ENCODE measurements around the gene BBS12.

BBS12 gene

DNA sequence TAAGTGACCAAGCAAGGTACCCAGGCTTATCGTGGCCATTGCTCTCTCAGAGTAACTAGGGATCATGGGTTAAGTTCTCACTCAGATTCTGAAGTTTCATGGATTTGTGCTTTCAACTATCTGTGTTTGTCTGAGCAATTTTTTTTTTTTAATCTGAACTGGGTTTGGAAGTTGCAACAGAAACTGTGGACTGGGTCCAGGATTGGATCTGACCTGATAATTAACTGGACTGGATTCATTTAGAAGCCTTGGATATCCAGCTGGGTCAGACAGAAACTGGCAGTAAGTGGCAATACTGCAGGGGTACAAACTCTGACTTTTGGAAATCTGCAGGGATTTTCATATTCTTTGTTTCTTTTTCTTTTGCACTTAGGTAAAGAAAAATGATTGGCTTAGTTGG is 55.4 kb downstream of the BBS12 start:
- no peak overlapping the region for H2AFZ ChIP-seq (ENCODE audit: low read depth, low read length, severe bottlenecking)
- TF ChIP-seq, protein P1, sequence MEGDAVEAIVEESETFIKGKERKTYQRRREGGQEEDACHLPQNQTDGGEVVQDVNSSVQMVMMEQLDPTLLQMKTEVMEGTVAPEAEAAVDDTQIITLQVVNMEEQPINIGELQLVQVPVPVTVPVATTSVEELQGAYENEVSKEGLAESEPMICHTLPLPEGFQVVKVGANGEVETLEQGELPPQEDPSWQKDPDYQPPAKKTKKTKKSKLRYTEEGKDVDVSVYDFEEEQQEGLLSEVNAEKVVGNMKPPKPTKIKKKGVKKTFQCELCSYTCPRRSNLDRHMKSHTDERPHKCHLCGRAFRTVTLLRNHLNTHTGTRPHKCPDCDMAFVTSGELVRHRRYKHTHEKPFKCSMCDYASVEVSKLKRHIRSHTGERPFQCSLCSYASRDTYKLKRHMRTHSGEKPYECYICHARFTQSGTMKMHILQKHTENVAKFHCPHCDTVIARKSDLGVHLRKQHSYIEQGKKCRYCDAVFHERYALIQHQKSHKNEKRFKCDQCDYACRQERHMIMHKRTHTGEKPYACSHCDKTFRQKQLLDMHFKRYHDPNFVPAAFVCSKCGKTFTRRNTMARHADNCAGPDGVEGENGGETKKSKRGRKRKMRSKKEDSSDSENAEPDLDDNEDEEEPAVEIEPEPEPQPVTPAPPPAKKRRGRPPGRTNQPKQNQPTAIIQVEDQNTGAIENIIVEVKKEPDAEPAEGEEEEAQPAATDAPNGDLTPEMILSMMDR (IDR thresholded peaks at IDR 0.05; ENCODE audit: insufficient read depth, low read length, poor library complexity, severe bottlenecking): no peak
- TF ChIP-seq EZH2phosphoT487 (conservative IDR thresholded peaks at IDR 0.05; ENCODE audit: low read length): no peak
- no peaks in the 10 kb centered on the region for H3K79me2 ChIP-seq (ENCODE audit: insufficient read depth, low read length)
- H3K27me3 ChIP-seq (ENCODE audit: low read length): no peaks in the 10 kb centered on the region
- H3K9me3 ChIP-seq (ENCODE audit: insufficient read depth, low read length): no peaks in the 10 kb centered on the region
- no peaks in the 10 kb centered on the region for H3K9me2 ChIP-seq (replicated peaks; ENCODE audit: insufficient read depth, low read length)
- no peaks in the 10 kb centered on the region for H4K20me1 ChIP-seq (ENCODE audit: low read depth, low read length)
- no peak overlapping the region for H3K4me3 ChIP-seq (ENCODE audit: insufficient read depth, low read length, poor library complexity, severe bottlenecking)
- H3K36me3 ChIP-seq (ENCODE audit: low read length): no peaks in the 10 kb centered on the region
- H3K4me2 ChIP-seq (ENCODE audit: low read depth, low read length, poor library complexity, severe bottlenecking): no peak overlapping the region
- H3K9ac ChIP-seq (ENCODE audit: low read length): no peak overlapping the region
- no peak overlapping the region for H3K27ac ChIP-seq (ENCODE audit: low read depth, low read length)
- H3F3A ChIP-seq (ENCODE audit: insufficient read depth): no peaks in the 10 kb centered on the region

DNA sequence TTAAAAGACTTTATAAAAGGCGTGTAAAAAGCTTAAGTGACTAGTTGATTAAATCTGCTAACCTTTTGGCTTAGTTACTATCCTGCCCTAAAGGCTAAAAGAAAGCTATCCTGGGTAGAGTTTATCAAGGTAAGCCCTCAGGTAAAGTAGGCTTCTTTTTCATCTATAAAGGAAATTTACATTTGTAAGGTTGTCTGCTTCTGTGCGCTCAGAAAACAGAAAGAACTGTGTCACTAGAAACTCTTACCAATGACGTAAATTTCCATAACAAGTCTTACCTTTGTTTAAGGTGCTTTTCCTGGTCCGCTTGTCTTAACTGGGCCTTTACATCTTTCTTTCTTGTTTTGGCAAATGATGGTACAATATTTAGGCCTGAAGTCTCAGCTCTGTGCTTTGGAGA is 56.4 kb downstream of the BBS12 start:
- Histone ChIP-seq H3K27ac (ENCODE audit: low read depth, low read length) (no peak overlapping the region), H3K4me2 (ENCODE audit: low read depth, low read length, poor library complexity, severe bottlenecking) (no peak overlapping the region), H3F3A (ENCODE audit: insufficient read depth) (no peaks in the 10 kb centered on the region), H3K27me3 (ENCODE audit: low read length) (no peaks in the 10 kb centered on the region), H2AFZ (ENCODE audit: low read depth, low read length, severe bottlenecking) (no peak overlapping the region), H3K36me3 (ENCODE audit: low read length) (no peaks in the 10 kb centered on the region), H3K9me3 (ENCODE audit: insufficient read depth, low read length) (no peaks in the 10 kb centered on the region), H3K4me3 (ENCODE audit: insufficient read depth, low read length, poor library complexity, severe bottlenecking) (no peak overlapping the region), H3K9ac (ENCODE audit: low read length) (no peak overlapping the region), H3K9me2 (replicated peaks; ENCODE audit: insufficient read depth, low read length) (no peaks in the 10 kb centered on the region), H3K79me2 (ENCODE audit: insufficient read depth, low read length) (no peaks in the 10 kb centered on the region), H4K20me1 (ENCODE audit: low read depth, low read length) (no peaks in the 10 kb centered on the region)
- TF ChIP-seq, protein P1 (IDR thresholded peaks at IDR 0.05; ENCODE audit: insufficient read depth, low read length, poor library complexity, severe bottlenecking): no peak

DNA sequence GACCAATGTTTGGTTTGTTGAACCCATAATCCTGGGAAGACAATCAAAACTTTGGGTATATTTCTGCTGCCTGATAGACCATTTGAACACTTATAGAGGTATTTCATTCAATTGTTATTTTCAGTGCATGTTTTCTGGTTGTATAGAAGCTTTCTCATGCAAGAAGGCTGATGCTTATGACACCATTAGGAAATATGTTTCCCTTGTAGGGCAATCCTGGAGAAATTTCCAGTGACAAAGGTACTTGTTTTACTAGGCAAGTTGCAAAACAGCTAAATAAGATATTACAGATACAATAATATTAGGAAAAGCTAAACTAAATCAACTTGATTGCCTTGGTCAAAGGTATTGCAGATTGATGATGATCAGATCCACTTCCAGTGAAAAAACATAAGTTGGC is 61.3 kb downstream of the BBS12 start:
- H3K9ac ChIP-seq (ENCODE audit: low read length): no peak overlapping the region
- TF ChIP-seq, protein P1 (IDR thresholded peaks at IDR 0.05; ENCODE audit: insufficient read depth, low read length, poor library complexity, severe bottlenecking): no peak
- TF ChIP-seq EZH2phosphoT487 (conservative IDR thresholded peaks at IDR 0.05; ENCODE audit: low read length): no peak
- no peaks in the 10 kb centered on the region for H3K36me3 ChIP-seq (ENCODE audit: low read length)
- H3K9me2 ChIP-seq (replicated peaks; ENCODE audit: insufficient read depth, low read length): no peaks in the 10 kb centered on the region
- no peaks in the 10 kb centered on the region for H3F3A ChIP-seq (ENCODE audit: insufficient read depth)
- H3K27ac ChIP-seq (ENCODE audit: low read depth, low read length): no peak overlapping the region
- no peaks in the 10 kb centered on the region for H3K27me3 ChIP-seq (ENCODE audit: low read length)
- no peak overlapping the region for H3K4me3 ChIP-seq (ENCODE audit: insufficient read depth, low read length, poor library complexity, severe bottlenecking)
- no peak overlapping the region for H2AFZ ChIP-seq (ENCODE audit: low read depth, low read length, severe bottlenecking)
- H3K79me2 ChIP-seq (ENCODE audit: insufficient read depth, low read length): no peaks in the 10 kb centered on the region
- no peaks in the 10 kb centered on the region for H3K9me3 ChIP-seq (ENCODE audit: insufficient read depth, low read length)
- no peaks in the 10 kb centered on the region for H4K20me1 ChIP-seq (ENCODE audit: low read depth, low read length)
- H3K4me2 ChIP-seq (ENCODE audit: low read depth, low read length, poor library complexity, severe bottlenecking): no peak overlapping the region

All from SU-DHL-6 (cell line).